ENCODE results near the gene STYXL1. TPM values are rescaled to one million over a fixed set of nuclear protein-coding genes. Genes with fewer than 3 reads are reported as not detected.

The STYXL1 gene
- total and polyA plus RNA-seq, 4 donors = 16.4 to 27.5 (median 17.1) TPM

- no peak for TF ChIP-seq NR2F2 (IDR thresholded peaks at IDR 0.05)
- TF ChIP-seq ZBTB33 (IDR thresholded peaks at IDR 0.05) = no peak
- no peak for TF ChIP-seq YY1 (IDR thresholded peaks at IDR 0.05)
- TF ChIP-seq, protein P1, sequence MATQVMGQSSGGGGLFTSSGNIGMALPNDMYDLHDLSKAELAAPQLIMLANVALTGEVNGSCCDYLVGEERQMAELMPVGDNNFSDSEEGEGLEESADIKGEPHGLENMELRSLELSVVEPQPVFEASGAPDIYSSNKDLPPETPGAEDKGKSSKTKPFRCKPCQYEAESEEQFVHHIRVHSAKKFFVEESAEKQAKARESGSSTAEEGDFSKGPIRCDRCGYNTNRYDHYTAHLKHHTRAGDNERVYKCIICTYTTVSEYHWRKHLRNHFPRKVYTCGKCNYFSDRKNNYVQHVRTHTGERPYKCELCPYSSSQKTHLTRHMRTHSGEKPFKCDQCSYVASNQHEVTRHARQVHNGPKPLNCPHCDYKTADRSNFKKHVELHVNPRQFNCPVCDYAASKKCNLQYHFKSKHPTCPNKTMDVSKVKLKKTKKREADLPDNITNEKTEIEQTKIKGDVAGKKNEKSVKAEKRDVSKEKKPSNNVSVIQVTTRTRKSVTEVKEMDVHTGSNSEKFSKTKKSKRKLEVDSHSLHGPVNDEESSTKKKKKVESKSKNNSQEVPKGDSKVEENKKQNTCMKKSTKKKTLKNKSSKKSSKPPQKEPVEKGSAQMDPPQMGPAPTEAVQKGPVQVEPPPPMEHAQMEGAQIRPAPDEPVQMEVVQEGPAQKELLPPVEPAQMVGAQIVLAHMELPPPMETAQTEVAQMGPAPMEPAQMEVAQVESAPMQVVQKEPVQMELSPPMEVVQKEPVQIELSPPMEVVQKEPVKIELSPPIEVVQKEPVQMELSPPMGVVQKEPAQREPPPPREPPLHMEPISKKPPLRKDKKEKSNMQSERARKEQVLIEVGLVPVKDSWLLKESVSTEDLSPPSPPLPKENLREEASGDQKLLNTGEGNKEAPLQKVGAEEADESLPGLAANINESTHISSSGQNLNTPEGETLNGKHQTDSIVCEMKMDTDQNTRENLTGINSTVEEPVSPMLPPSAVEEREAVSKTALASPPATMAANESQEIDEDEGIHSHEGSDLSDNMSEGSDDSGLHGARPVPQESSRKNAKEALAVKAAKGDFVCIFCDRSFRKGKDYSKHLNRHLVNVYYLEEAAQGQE (IDR thresholded peaks at IDR 0.05) = no peak
- H3K36me3 ChIP-seq (ENCODE audit: control insufficient read depth in 4 of 4, insufficient read depth in 3 of 4, low read depth in 1 of 4, low read length in 3 of 4) = peaks cover 0 to 8% (median 4%) of the 10 kb centered on the region in 4 donors
- H3K27me3 ChIP-seq (ENCODE audit: control insufficient read depth in 4 of 4, insufficient read depth in 4 of 4, low read length in 3 of 4) = no peaks in the 10 kb centered on the region
- peaks cover 8 to 34% (median 17%) of the 10 kb centered on the region in 4 donors for H3K4me1 ChIP-seq (ENCODE audit: control insufficient read depth in 4 of 4, insufficient read depth in 4 of 4, low read length in 3 of 4)
- H3K9ac ChIP-seq (ENCODE audit: low read depth in 1 of 2, low read length in 2 of 2) = no peak overlapping the region
- H3K4me3 ChIP-seq (ENCODE audit: low read depth in 1 of 3, low read length in 3 of 3) = no peak overlapping the region
- H3K27ac ChIP-seq (ENCODE audit: low read depth in 1 of 2, low read length in 2 of 2) = no peak overlapping the region
- H3K9me3 ChIP-seq (ENCODE audit: control insufficient read depth in 4 of 4, low read length in 3 of 4) = no peaks in the 10 kb centered on the region
- 98% methylated on average over 5 of the region's 5 CpGs for WGBS
- no peak for DNase-seq (ENCODE audit: low spot score)
Observed at GRCh38 chr7:75995996-75996395, 51.8 kb downstream of the STYXL1 start.

- Histone ChIP-seq H3K4me3 (ENCODE audit: low read depth in 1 of 3, low read length in 3 of 3) (peak overlapping the region; percentile 11 to 83 (median 32)), H3K27me3 (ENCODE audit: control insufficient read depth in 4 of 4, insufficient read depth in 4 of 4, low read length in 3 of 4) (no peaks in the 10 kb centered on the region), H3K36me3 (ENCODE audit: control insufficient read depth in 4 of 4, insufficient read depth in 3 of 4, low read depth in 1 of 4, low read length in 3 of 4) (peaks cover 0 to 4% (median 1%) of the 10 kb centered on the region in 4 donors), H3K27ac (ENCODE audit: low read depth in 1 of 2, low read length in 2 of 2) (peak overlapping the region; percentile 76 to 93), H3K4me1 (ENCODE audit: control insufficient read depth in 4 of 4, insufficient read depth in 4 of 4, low read length in 3 of 4) (peaks cover 8 to 40% (median 20%) of the 10 kb centered on the region in 4 donors), H3K9ac (ENCODE audit: low read depth in 1 of 2, low read length in 2 of 2) (peak overlapping the region in 1 of 2 donors; percentile 34), H3K9me3 (ENCODE audit: control insufficient read depth in 4 of 4, low read length in 3 of 4) (no peaks in the 10 kb centered on the region)
- no peak for DNase-seq (ENCODE audit: low spot score)
- WGBS = 49% methylated on average over 11 of the region's 11 CpGs
- no peak for TF ChIP-seq JUND (IDR thresholded peaks at IDR 0.05)
- TF ChIP-seq YY1 (IDR thresholded peaks at IDR 0.05) = no peak
- no peak for TF ChIP-seq NR2F2 (IDR thresholded peaks at IDR 0.05)
- TF ChIP-seq TAF1 (conservative IDR thresholded peaks at IDR 0.05) = no peak
- TF ChIP-seq EGR1 (IDR thresholded peaks at IDR 0.05; ENCODE audit: low read depth in 2 of 2) = no peak
- TF ChIP-seq ATF3 (IDR thresholded peaks at IDR 0.05) = no peak
- TF ChIP-seq, protein P2, sequence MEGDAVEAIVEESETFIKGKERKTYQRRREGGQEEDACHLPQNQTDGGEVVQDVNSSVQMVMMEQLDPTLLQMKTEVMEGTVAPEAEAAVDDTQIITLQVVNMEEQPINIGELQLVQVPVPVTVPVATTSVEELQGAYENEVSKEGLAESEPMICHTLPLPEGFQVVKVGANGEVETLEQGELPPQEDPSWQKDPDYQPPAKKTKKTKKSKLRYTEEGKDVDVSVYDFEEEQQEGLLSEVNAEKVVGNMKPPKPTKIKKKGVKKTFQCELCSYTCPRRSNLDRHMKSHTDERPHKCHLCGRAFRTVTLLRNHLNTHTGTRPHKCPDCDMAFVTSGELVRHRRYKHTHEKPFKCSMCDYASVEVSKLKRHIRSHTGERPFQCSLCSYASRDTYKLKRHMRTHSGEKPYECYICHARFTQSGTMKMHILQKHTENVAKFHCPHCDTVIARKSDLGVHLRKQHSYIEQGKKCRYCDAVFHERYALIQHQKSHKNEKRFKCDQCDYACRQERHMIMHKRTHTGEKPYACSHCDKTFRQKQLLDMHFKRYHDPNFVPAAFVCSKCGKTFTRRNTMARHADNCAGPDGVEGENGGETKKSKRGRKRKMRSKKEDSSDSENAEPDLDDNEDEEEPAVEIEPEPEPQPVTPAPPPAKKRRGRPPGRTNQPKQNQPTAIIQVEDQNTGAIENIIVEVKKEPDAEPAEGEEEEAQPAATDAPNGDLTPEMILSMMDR (IDR thresholded peaks at IDR 0.05; ENCODE audit: low read depth, low read length, missing input control) = no peak
- no peak for TF ChIP-seq FOXA1 (IDR thresholded peaks at IDR 0.05)
- TF ChIP-seq HNF4A (conservative IDR thresholded peaks at IDR 0.05) = no peak
- no peak for TF ChIP-seq FOXA2 (IDR thresholded peaks at IDR 0.05)
- no peak for TF ChIP-seq RAD21 (IDR thresholded peaks at IDR 0.05)
- TF ChIP-seq RXRA (IDR thresholded peaks at IDR 0.05) = no peak
- no peak for TF ChIP-seq ZBTB33 (IDR thresholded peaks at IDR 0.05)
- TF ChIP-seq, protein P1 (IDR thresholded peaks at IDR 0.05) = no peak
- no peak for TF ChIP-seq HNF4G (IDR thresholded peaks at IDR 0.05)
- no peak for TF ChIP-seq GABPA (IDR thresholded peaks at IDR 0.05 in 1 of 2, conservative IDR thresholded peaks at IDR 0.05 in 1 of 2)
Observed at GRCh38 chr7:75995052-75995471, 52.7 kb downstream of the STYXL1 start.

All from liver (tissue), 9 donors.